Neural progenitor cell (in vitro differentiated cells): ENCODE results near the gene SIGLECL1. TPM values are rescaled to one million over a fixed set of nuclear protein-coding genes. Genes with fewer than 3 reads are reported as not detected.

Experiments used
- DNase-seq: peaks from one replicate; pipeline ENCODE4 v3.0.0-alpha.2; 2016; ENCODE audit warnings: low spot score
- H2AFZ ChIP-seq: fragments of 200-600 bp; sonication (generic); replicated peaks from 2 replicates; pipeline ENCODE4 v1.6.1; 2016; ENCODE audit warnings: antibody characterized with exemption
- H3F3A ChIP-seq: fragments of 200-600 bp; sonication (generic); 2 replicates; pipeline ENCODE4 v1.6.1; 2016; ENCODE audit warnings: antibody characterized with exemption, low read depth
- H3K27ac ChIP-seq: fragments of 200-600 bp; sonication (generic); 2 replicates; pipeline ENCODE4 v1.5.1; 2016; ENCODE audit warnings: mild to moderate bottlenecking
- H3K27me3 ChIP-seq: fragments of 200-600 bp; sonication (generic); 2 replicates; pipeline ENCODE4 v1.6.1; 2016; ENCODE audit warnings: mild to moderate bottlenecking, moderate library complexity
- H3K36me3 ChIP-seq: fragments of 200-600 bp; sonication (generic); 2 replicates; pipeline ENCODE4 v1.5.1; 2016
- H3K4me1 ChIP-seq: fragments of 200-600 bp; sonication (generic); 2 replicates; pipeline ENCODE4 v1.6.1; 2016; ENCODE audit warnings: mixed run types
- H3K4me2 ChIP-seq: fragments of 200-600 bp; sonication (generic); 2 replicates; pipeline ENCODE4 v1.6.1; 2016
- H3K4me3 ChIP-seq: fragments of 200-600 bp; sonication (generic); 2 replicates; pipeline ENCODE4 v1.5.1; 2016
- H3K79me2 ChIP-seq: fragments of 200-600 bp; sonication (generic); 2 replicates; pipeline ENCODE4 v1.6.1; 2016; ENCODE audit warnings: low read depth
- H3K9ac ChIP-seq: fragments of 200-600 bp; sonication (generic); 2 replicates; pipeline ENCODE4 v1.6.1; 2016
- H3K9me3 ChIP-seq: fragments of 200-600 bp; sonication (generic); 2 replicates; pipeline ENCODE4 v1.5.1; 2016; ENCODE audit warnings: low read depth
- H4K20me1 ChIP-seq: fragments of 200-600 bp; sonication (generic); 2 replicates; pipeline ENCODE4 v1.6.1; 2016; ENCODE audit warnings: low read depth
- H3K27ac Mint-ChIP-seq: 3 replicates; pipeline ENCODE4 v1.8.0; 2021; ENCODE audit warnings: mixed read lengths
- H3K27me3 Mint-ChIP-seq: 2 replicates; pipeline ENCODE4 v1.8.0; 2022; ENCODE audit warnings: low read depth, mild to moderate bottlenecking, inconsistent platforms, moderate library complexity, mixed read lengths; ENCODE audit not compliant: insufficient read depth
- H3K36me3 Mint-ChIP-seq: 3 replicates; pipeline ENCODE4 v1.8.0; 2021; ENCODE audit warnings: mixed read lengths
- H3K4me1 Mint-ChIP-seq: 3 replicates; pipeline ENCODE4 v1.8.0; 2021; ENCODE audit warnings: mixed read lengths
- H3K4me3 Mint-ChIP-seq: 3 replicates; pipeline ENCODE4 v1.8.0; 2021; ENCODE audit warnings: mild to moderate bottlenecking, moderate library complexity, mixed read lengths
- H3K9me3 Mint-ChIP-seq: 3 replicates; pipeline ENCODE4 v1.8.0; 2020; ENCODE audit warnings: mixed read lengths
- CTCF ChIP-seq: fragments of 200-600 bp; sonication (generic); IDR thresholded peaks from 2 replicates; pipeline ENCODE4 v1.5.1; 2017; ENCODE audit warnings: antibody characterized with exemption, mild to moderate bottlenecking
- EZH2 ChIP-seq: fragments of 200-600 bp; sonication (generic); IDR thresholded peaks from 2 replicates; pipeline ENCODE4 v1.6.1; 2017; ENCODE audit warnings: antibody characterized with exemption, mild to moderate bottlenecking, moderate library complexity
- EZH2phosphoT487 ChIP-seq: fragments of 200-600 bp; sonication (generic); IDR thresholded peaks from 2 replicates; pipeline ENCODE4 v1.6.1; 2017; ENCODE audit warnings: antibody characterized with exemption
- total RNA-seq: library from RNA; depleted of rRNA; stranded (reverse); fragments of >200 nt; gene quantifications from 2 replicates; pipeline ENCODE4 v1.2.3, GENCODE V29; 2015; ENCODE audit warnings: low replicate concordance

Gene SIGLECL1
- total RNA-seq, 1 donor from 2014 or later, result not detected

GRCh38 chr19:51293571-51294210 is 42.8 kb downstream of the SIGLECL1 start:
- no peaks in the 10 kb centered on the region for H3K36me3 Mint-ChIP-seq
- Histone ChIP-seq H2AFZ (no peak overlapping the region), H3K4me2 (peak overlapping the region; percentile 70), H3K79me2 (no peaks in the 10 kb centered on the region), H3K4me1 (peaks cover 30% of the 10 kb centered on the region), H4K20me1 (no peaks in the 10 kb centered on the region), H3K4me3 (no peak overlapping the region), H3K9ac (no peak overlapping the region), H3K9me3 (no peaks in the 10 kb centered on the region), H3K27me3 (peaks cover 16% of the 10 kb centered on the region), H3K36me3 (no peaks in the 10 kb centered on the region), H3K27ac (no peak overlapping the region), H3F3A (peaks cover 3% of the 10 kb centered on the region)
- peak overlapping the region; percentile 25 for H3K4me3 Mint-ChIP-seq
- no peak for DNase-seq
- H3K27ac Mint-ChIP-seq, result no peak overlapping the region
- peaks cover 7% of the 10 kb centered on the region for H3K27me3 Mint-ChIP-seq
- TF ChIP-seq CTCF, result no peak
- TF ChIP-seq EZH2, result no peak
- no peak for TF ChIP-seq EZH2phosphoT487
- no peaks in the 10 kb centered on the region for H3K9me3 Mint-ChIP-seq
- H3K4me1 Mint-ChIP-seq, result peaks cover 29% of the 10 kb centered on the region

- Histone ChIP-seq H3K36me3 (no peaks in the 10 kb centered on the region), H3K79me2 (no peaks in the 10 kb centered on the region), H3F3A (peaks cover 3% of the 10 kb centered on the region), H3K9me3 (no peaks in the 10 kb centered on the region), H3K27ac (no peak overlapping the region), H3K27me3 (peaks cover 16% of the 10 kb centered on the region), H3K4me3 (no peak overlapping the region), H3K4me2 (no peak overlapping the region), H3K9ac (no peak overlapping the region), H2AFZ (no peak overlapping the region), H4K20me1 (no peaks in the 10 kb centered on the region), H3K4me1 (peaks cover 30% of the 10 kb centered on the region)
- H3K4me1 Mint-ChIP-seq, result peaks cover 29% of the 10 kb centered on the region
- no peak overlapping the region for H3K27ac Mint-ChIP-seq
- no peaks in the 10 kb centered on the region for H3K9me3 Mint-ChIP-seq
- H3K27me3 Mint-ChIP-seq, result peaks cover 7% of the 10 kb centered on the region
- TF ChIP-seq EZH2phosphoT487, result no peak
- TF ChIP-seq CTCF, result peak; percentile 7
- H3K36me3 Mint-ChIP-seq, result no peaks in the 10 kb centered on the region
- H3K4me3 Mint-ChIP-seq, result no peak overlapping the region
- peak; percentile 27 for DNase-seq
These were observed 43.5 kb downstream of the SIGLECL1 start for GRCh38 chr19:51294211-51294976.

- Histone ChIP-seq H3F3A (peaks cover 3% of the 10 kb centered on the region), H4K20me1 (no peaks in the 10 kb centered on the region), H3K9me3 (no peaks in the 10 kb centered on the region), H3K27me3 (peaks cover 16% of the 10 kb centered on the region), H3K79me2 (no peaks in the 10 kb centered on the region), H2AFZ (no peak overlapping the region), H3K27ac (no peak overlapping the region), H3K9ac (no peak overlapping the region), H3K4me3 (no peak overlapping the region), H3K4me1 (peaks cover 30% of the 10 kb centered on the region), H3K36me3 (no peaks in the 10 kb centered on the region), H3K4me2 (no peak overlapping the region)
- DNase-seq, result no peak
- no peaks in the 10 kb centered on the region for H3K36me3 Mint-ChIP-seq
- peak overlapping the region; percentile 42 for H3K27ac Mint-ChIP-seq
- H3K4me3 Mint-ChIP-seq, result no peak overlapping the region
- H3K27me3 Mint-ChIP-seq, result peaks cover 7% of the 10 kb centered on the region
- TF ChIP-seq EZH2 (no peak), CTCF (no peak), EZH2phosphoT487 (no peak)
- H3K9me3 Mint-ChIP-seq, result no peaks in the 10 kb centered on the region
- H3K4me1 Mint-ChIP-seq, result peaks cover 29% of the 10 kb centered on the region
These were observed 44.1 kb downstream of the SIGLECL1 start for GRCh38 chr19:51294977-51295375.
